Cardiac atrium fibroblast (primary cell): ENCODE measurements around the gene USP6. TPM values are rescaled to one million over a fixed set of nuclear protein-coding genes. Genes with fewer than 3 reads are reported as not detected.

Experiments
- total RNA-seq: library from RNA; depleted of rRNA; stranded (reverse); fragments of >200 nt; gene quantifications from 2 replicates; pipeline ENCODE4 v1.2.3, GENCODE V29; 2015

The USP6 gene
- total RNA-seq: not detected in 2 replicates

GRCh38 chr17:5115673-5116651, at the start of gene USP6:
USP6 (plus strand) TSS chr17:5116032; CDS start chr17:5130368, 14,336 bp downstream.

GRCh38 chr17:5078106-5079028, 37.5 kb upstream of the USP6 start, which contains the start of gene ZFP3:
ZFP3 (plus strand) TSS chr17:5078467; CDS start chr17:5091505, 13,038 bp downstream.

GRCh38 chr17:5111402-5112204, 4.2 kb upstream of the USP6 start, which contains the start of gene ZNF232:
ZNF232 (minus strand) TSS chr17:5111878; CDS start chr17:5111822, 56 bp downstream.

GRCh38 chr17:5191541-5192417, 75.9 kb downstream of the USP6 start, which contains the start of gene ZNF594:
ZNF594 (minus strand) TSS chr17:5191868; CDS start chr17:5184256, 7,612 bp downstream.

Other genes starting within 250 kb of the USP6 start
- 4.9 and 8.9 TPM in 2 replicates for gene C17orf107, start 216.5 kb upstream of the USP6 start, total RNA-seq
- 0.72 and 0.81 TPM in 2 replicates for gene CHRNE, start 212.9 kb upstream of the USP6 start, total RNA-seq
- not detected in 2 replicates for gene GP1BA, start 183.8 kb upstream of the USP6 start, total RNA-seq
- gene SLC25A11, start 176.0 kb upstream of the USP6 start, total RNA-seq: 37.5 and 40.3 TPM in 2 replicates
- 53.0 and 53.6 TPM in 2 replicates for gene RNF167, start 175.8 kb upstream of the USP6 start, total RNA-seq
- 672 and 1,023 TPM in 2 replicates for gene PFN1, start 167.5 kb upstream of the USP6 start, total RNA-seq
- gene ENO3, start 164.9 kb upstream of the USP6 start, total RNA-seq: 1.3 TPM in 1 of 2 replicates, not detected in the other
- gene SPAG7, start 148.2 kb upstream of the USP6 start, total RNA-seq: 43.7 and 50.1 TPM in 2 replicates
- gene CAMTA2, start 128.4 kb upstream of the USP6 start, total RNA-seq: 17.5 and 21.7 TPM in 2 replicates
- gene INCA1, start 118.5 kb upstream of the USP6 start, total RNA-seq: 0.54 TPM in 1 of 2 replicates, not detected in the other
- 57.9 and 62.5 TPM in 2 replicates for gene KIF1C, start 118.1 kb upstream of the USP6 start, total RNA-seq
- 0.18 TPM in 1 of 2 replicates, not detected in the other for gene SLC52A1, start 80.6 kb upstream of the USP6 start, total RNA-seq
- 0.72 and 0.81 TPM in 2 replicates for gene ZFP3, start 37.6 kb upstream of the USP6 start, total RNA-seq
- gene ZNF232, start 4.2 kb upstream of the USP6 start, total RNA-seq: 3.1 and 6.5 TPM in 2 replicates
- 2.3 and 3.1 TPM in 2 replicates for gene ZNF594, start 75.8 kb downstream of the USP6 start, total RNA-seq
- gene SCIMP, start 118.8 kb downstream of the USP6 start, total RNA-seq: not detected in 2 replicates
- gene RABEP1, start 166.3 kb downstream of the USP6 start, total RNA-seq: 21.3 and 24.5 TPM in 2 replicates